HepG2 (cell line): Measurements from ENCODE around the gene RABGGTB. TPM values are rescaled to one million over a fixed set of nuclear protein-coding genes. Genes with fewer than 3 reads are reported as not detected.

ENCODE experiments used
- ATAD3A ChIP-seq: sonication (generic); formaldehyde crosslinking; IDR thresholded peaks from 2 replicates; pipeline ENCODE4 v1.4.0; 2020; ENCODE audit warnings: missing genetic modification reagents
- HES4 ChIP-seq: sonication (generic); formaldehyde crosslinking; IDR thresholded peaks from 2 replicates; pipeline ENCODE4 v1.9.0; 2021; ENCODE audit warnings: mild to moderate bottlenecking, missing genetic modification reagents, borderline replicate concordance
- NFE2L1 ChIP-seq: sonication (generic); formaldehyde crosslinking; IDR thresholded peaks from 2 replicates; pipeline ENCODE4 v1.4.0; 2020; ENCODE audit warnings: missing genetic modification reagents, mild to moderate bottlenecking, borderline replicate concordance
- RBFOX2 ChIP-seq: fragments of 200-400 bp; formaldehyde crosslinking; IDR thresholded peaks from 2 replicates; pipeline ENCODE4 v1.6.1; 2017; ENCODE audit warnings: low read depth, mild to moderate bottlenecking, low read length
- REPIN1 ChIP-seq: sonication (generic); formaldehyde crosslinking; IDR thresholded peaks from 2 replicates; pipeline ENCODE4 v1.8.0; 2022; ENCODE audit warnings: missing genetic modification reagents, low read depth, mild to moderate bottlenecking, borderline replicate concordance
- ZMYM3 ChIP-seq: sonication (generic); formaldehyde crosslinking; IDR thresholded peaks from 2 replicates; pipeline ENCODE4 v1.5.1; 2020; ENCODE audit warnings: mild to moderate bottlenecking, missing genetic modification reagents
- ZNF136 ChIP-seq: sonication (generic); formaldehyde crosslinking; IDR thresholded peaks from 2 replicates; pipeline ENCODE4 v1.8.1; 2022; ENCODE audit warnings: low read depth, mild to moderate bottlenecking, moderate library complexity, missing genetic modification reagents
- ZNF160 ChIP-seq: sonication (generic); formaldehyde crosslinking; IDR thresholded peaks from 2 replicates; pipeline ENCODE4 v1.8.0; 2022; ENCODE audit warnings: mild to moderate bottlenecking, inconsistent platforms, missing genetic modification reagents
- ZNF350 ChIP-seq: sonication (generic); formaldehyde crosslinking; IDR thresholded peaks from 2 replicates; pipeline ENCODE4 v1.4.0; 2020; ENCODE audit warnings: mild to moderate bottlenecking, low read depth, missing genetic modification reagents, borderline replicate concordance
- ZNF441 ChIP-seq: sonication (generic); formaldehyde crosslinking; IDR thresholded peaks from 2 replicates; pipeline ENCODE4 v1.7.0; 2021; ENCODE audit warnings: missing genetic modification reagents, borderline replicate concordance
- ZNF451 ChIP-seq: sonication (generic); formaldehyde crosslinking; IDR thresholded peaks from 2 replicates; pipeline ENCODE4 v1.5.0; 2020; ENCODE audit warnings: mild to moderate bottlenecking, missing genetic modification reagents
- polyA plus RNA-seq, 8 experiments: library from polyadenylated mRNA; depleted of rRNA in 3 of 8; stranded (reverse) in 7 of 8; unstranded in 1 of 8; fragments of >200 nt; fragmentation: Illumina TruSeq in 4 of 8; extraction: Trizol in 4 of 8; gene quantifications; 2 replicates each; pipeline versions ENCODE4 v1.2.1 to v1.2.3, GENCODE V29; 2011 to 2016; ENCODE audit warnings: low read depth in 4 of 8, missing spikeins in 1 of 8, mixed read lengths in 1 of 8; ENCODE audit not compliant: insufficient read depth in 1 of 8
- total RNA-seq, 5 experiments: library from RNA; depleted of rRNA; stranded (reverse); fragments of >200 nt; fragmentation: Illumina TruSeq; extraction: Trizol; gene quantifications; 2 replicates each; pipeline ENCODE4 v1.2.3, GENCODE V29; 2016; ENCODE audit warnings: low read depth in 1 of 5
- TF ChIP-seq, protein P1 (sequence below): sonication (generic); formaldehyde crosslinking; IDR thresholded peaks from 2 replicates; pipeline ENCODE4 v1.9.0; 2021; ENCODE audit warnings: missing genetic modification reagents, borderline replicate concordance
- TF ChIP-seq, protein P2 (sequence below): sonication (generic); formaldehyde crosslinking; IDR thresholded peaks from 2 replicates; pipeline ENCODE4 v1.4.0; 2020; ENCODE audit warnings: missing genetic modification reagents
- TF ChIP-seq, protein P3 (sequence below): IDR thresholded peaks from 2 replicates; pipeline ENCODE4 v1.6.1; 2012; ENCODE audit warnings: low read depth, low read length, improper control_type of control experiment
- TF ChIP-seq, protein P4 (sequence below): fragments of 450-650 bp; IDR thresholded peaks from 2 replicates; pipeline ENCODE4 v1.6.1; 2016
- TF ChIP-seq, protein P5 (sequence below): sonication (generic); formaldehyde crosslinking; IDR thresholded peaks from 2 replicates; pipeline ENCODE4 v1.8.0; 2022; ENCODE audit warnings: missing genetic modification reagents, mild to moderate bottlenecking, inconsistent platforms, borderline replicate concordance

The RABGGTB gene
- total and polyA plus RNA-seq, 2 of the 13 experiments (the other 11 are each of a cell fraction or from before 2014, with no cell fraction given), result 185 to 290 TPM

DNA sequence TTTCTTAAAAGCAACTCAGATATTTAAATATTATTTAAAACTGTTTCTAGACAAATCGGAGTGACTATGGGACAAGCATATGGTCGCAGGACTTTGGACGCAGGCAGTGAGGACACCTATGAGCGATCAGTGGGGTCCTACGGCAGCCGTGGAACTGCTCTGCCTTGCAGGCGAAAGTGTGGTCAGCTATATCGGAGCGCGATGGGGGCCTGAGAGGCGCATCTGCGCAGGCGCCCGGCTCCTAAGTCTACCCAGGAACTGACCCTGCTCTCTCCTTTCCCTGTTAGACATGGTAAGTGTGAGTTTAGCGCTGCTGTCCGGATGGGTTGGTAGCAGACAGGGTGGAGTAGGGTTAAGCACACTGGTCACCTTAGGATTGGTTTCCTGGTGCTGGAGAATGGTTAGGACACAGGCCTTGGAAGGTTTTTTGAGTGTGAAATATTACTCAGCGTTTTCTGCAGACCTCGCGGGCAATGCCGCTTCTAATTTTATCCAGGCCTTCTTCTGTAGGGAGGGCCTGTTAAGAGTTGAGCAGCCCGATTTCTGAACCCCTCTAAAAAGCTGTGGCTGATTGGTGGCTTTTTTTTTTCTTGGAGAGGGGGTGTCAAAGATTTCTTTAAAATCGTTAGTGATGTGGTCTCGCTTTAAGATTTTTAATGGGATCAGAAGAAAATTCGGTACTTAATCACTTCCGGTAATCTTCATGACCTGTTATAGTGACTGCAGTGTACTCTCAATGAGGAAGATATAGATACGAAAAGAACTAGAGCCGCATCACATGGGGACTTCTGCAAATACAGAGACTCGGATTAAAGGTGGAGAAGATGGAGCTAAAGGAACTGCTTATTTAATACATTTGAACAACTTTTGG is at the start of gene RABGGTB (continued):
- TF ChIP-seq, protein P1, sequence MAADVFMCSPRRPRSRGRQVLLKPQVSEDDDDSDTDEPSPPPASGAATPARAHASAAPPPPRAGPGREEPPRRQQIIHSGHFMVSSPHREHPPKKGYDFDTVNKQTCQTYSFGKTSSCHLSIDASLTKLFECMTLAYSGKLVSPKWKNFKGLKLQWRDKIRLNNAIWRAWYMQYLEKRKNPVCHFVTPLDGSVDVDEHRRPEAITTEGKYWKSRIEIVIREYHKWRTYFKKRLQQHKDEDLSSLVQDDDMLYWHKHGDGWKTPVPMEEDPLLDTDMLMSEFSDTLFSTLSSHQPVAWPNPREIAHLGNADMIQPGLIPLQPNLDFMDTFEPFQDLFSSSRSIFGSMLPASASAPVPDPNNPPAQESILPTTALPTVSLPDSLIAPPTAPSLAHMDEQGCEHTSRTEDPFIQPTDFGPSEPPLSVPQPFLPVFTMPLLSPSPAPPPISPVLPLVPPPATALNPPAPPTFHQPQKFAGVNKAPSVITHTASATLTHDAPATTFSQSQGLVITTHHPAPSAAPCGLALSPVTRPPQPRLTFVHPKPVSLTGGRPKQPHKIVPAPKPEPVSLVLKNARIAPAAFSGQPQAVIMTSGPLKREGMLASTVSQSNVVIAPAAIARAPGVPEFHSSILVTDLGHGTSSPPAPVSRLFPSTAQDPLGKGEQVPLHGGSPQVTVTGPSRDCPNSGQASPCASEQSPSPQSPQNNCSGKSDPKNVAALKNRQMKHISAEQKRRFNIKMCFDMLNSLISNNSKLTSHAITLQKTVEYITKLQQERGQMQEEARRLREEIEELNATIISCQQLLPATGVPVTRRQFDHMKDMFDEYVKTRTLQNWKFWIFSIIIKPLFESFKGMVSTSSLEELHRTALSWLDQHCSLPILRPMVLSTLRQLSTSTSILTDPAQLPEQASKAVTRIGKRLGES (CRISPR knock-in tag), result 0 out of 2 replicates have a peak, but pooled peaks have one; percentile 31
- TF ChIP-seq ZMYM3 (CRISPR knock-in tag) (no peak), NFE2L1 (CRISPR knock-in tag) (no peak), ATAD3A (CRISPR knock-in tag) (no peak), ZNF441 (CRISPR knock-in tag) (no peak; the same call in 1 of the 2 replicates), ZNF451 (CRISPR knock-in tag) (0 out of 2 replicates have a peak, but pooled peaks have one; percentile 27), ZNF160 (CRISPR knock-in tag) (no peak; the same call in 1 of the 2 replicates), ZNF350 (peak; percentile 76; the same call in 1 of the 2 replicates), REPIN1 (peak; percentile 92; the same call in 1 of the 2 replicates), ZNF136 (CRISPR knock-in tag) (peak; percentile 38; the same call in 1 of the 2 replicates), RBFOX2 (peak; percentile 55), HES4 (CRISPR knock-in tag) (no peak)
- TF ChIP-seq, protein P2, sequence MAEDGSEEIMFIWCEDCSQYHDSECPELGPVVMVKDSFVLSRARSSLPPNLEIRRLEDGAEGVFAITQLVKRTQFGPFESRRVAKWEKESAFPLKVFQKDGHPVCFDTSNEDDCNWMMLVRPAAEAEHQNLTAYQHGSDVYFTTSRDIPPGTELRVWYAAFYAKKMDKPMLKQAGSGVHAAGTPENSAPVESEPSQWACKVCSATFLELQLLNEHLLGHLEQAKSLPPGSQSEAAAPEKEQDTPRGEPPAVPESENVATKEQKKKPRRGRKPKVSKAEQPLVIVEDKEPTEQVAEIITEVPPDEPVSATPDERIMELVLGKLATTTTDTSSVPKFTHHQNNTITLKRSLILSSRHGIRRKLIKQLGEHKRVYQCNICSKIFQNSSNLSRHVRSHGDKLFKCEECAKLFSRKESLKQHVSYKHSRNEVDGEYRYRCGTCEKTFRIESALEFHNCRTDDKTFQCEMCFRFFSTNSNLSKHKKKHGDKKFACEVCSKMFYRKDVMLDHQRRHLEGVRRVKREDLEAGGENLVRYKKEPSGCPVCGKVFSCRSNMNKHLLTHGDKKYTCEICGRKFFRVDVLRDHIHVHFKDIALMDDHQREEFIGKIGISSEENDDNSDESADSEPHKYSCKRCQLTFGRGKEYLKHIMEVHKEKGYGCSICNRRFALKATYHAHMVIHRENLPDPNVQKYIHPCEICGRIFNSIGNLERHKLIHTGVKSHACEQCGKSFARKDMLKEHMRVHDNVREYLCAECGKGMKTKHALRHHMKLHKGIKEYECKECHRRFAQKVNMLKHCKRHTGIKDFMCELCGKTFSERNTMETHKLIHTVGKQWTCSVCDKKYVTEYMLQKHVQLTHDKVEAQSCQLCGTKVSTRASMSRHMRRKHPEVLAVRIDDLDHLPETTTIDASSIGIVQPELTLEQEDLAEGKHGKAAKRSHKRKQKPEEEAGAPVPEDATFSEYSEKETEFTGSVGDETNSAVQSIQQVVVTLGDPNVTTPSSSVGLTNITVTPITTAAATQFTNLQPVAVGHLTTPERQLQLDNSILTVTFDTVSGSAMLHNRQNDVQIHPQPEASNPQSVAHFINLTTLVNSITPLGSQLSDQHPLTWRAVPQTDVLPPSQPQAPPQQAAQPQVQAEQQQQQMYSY (CRISPR knock-in tag), result no peak
- TF ChIP-seq, protein P3, sequence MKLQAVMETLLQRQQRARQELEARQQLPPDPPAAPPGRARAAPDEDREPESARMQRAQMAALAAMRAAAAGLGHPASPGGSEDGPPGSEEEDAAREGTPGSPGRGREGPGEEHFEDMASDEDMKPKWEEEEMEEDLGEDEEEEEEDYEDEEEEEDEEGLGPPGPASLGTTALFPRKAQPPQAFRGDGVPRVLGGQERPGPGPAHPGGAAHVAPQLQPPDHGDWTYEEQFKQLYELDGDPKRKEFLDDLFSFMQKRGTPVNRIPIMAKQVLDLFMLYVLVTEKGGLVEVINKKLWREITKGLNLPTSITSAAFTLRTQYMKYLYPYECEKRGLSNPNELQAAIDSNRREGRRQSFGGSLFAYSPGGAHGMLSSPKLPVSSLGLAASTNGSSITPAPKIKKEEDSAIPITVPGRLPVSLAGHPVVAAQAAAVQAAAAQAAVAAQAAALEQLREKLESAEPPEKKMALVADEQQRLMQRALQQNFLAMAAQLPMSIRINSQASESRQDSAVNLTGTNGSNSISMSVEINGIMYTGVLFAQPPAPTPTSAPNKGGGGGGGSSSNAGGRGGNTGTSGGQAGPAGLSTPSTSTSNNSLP, result peak; percentile 50; the same call in 1 of the 2 replicates
- TF ChIP-seq, protein P4, sequence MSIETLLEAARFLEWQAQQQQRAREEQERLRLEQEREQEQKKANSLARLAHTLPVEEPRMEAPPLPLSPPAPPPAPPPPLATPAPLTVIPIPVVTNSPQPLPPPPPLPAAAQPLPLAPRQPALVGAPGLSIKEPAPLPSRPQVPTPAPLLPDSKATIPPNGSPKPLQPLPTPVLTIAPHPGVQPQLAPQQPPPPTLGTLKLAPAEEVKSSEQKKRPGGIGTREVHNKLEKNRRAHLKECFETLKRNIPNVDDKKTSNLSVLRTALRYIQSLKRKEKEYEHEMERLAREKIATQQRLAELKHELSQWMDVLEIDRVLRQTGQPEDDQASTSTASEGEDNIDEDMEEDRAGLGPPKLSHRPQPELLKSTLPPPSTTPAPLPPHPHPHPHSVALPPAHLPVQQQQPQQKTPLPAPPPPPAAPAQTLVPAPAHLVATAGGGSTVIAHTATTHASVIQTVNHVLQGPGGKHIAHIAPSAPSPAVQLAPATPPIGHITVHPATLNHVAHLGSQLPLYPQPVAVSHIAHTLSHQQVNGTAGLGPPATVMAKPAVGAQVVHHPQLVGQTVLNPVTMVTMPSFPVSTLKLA, result peak; percentile 48
- TF ChIP-seq, protein P5, sequence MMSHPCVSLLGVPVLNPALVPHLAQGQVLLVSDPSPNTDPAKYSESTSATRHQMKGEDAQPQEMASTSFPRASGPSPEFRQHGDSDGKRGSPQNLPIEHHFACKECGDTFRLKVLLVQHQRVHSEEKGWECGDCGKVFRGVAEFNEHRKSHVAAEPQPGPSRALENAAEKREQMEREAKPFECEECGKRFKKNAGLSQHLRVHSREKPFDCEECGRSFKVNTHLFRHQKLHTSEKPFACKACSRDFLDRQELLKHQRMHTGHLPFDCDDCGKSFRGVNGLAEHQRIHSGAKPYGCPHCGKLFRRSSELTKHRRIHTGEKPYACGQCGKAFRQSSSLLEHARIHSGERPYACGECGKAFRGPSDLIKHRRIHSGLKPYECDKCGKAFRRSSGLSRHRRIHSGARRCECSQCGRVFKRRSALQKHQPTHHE (CRISPR knock-in tag), result no peak
